Muscle layer of colon (tissue), 2 donors: ENCODE measurements around the gene SMIM24.
"Not testable (repeated sequence)": the region's sequence is repeated elsewhere in the genome, so short reads cannot be mapped to it uniquely, and the experiment has no call there.

Source experiments
- H3K27ac ChIP-seq: one replicate; pipeline ENCODE4 v1.7.0; 2013; ENCODE audit warnings: low read depth, mild to moderate bottlenecking, low read length, moderate library complexity
- H3K27me3 ChIP-seq, 2 donors: one replicate each; pipeline ENCODE4 v1.7.0; 2013; ENCODE audit warnings: low read length in 2 of 2, mild to moderate bottlenecking in 2 of 2; ENCODE audit not compliant: insufficient read depth in 2 of 2, control insufficient read depth in 1 of 2
- H3K36me3 ChIP-seq: one replicate; pipeline ENCODE4 v1.7.0; 2013; ENCODE audit warnings: mild to moderate bottlenecking, low read length; ENCODE audit not compliant: insufficient read depth
- H3K4me1 ChIP-seq: one replicate; pipeline ENCODE4 v1.7.0; 2013; ENCODE audit warnings: mild to moderate bottlenecking, low read length; ENCODE audit not compliant: insufficient read depth
- H3K4me3 ChIP-seq, 2 donors: one replicate each; pipeline ENCODE4 v1.7.0; 2013; ENCODE audit warnings: low read length in 2 of 2, low read depth in 1 of 2, mild to moderate bottlenecking in 1 of 2, moderate library complexity in 1 of 2
- H3K9ac ChIP-seq: one replicate; pipeline ENCODE4 v1.7.0; 2013; ENCODE audit warnings: low read length
- H3K9me3 ChIP-seq: one replicate; pipeline ENCODE4 v1.7.0; 2013; ENCODE audit warnings: mild to moderate bottlenecking, low read length
- donor health status: abdominal sarcoma.
- donor health status: Adenocarcinoma of cecum.

SMIM24 gene

GRCh38 chr19:3513229-3514140 is 33.2 kb upstream of the SMIM24 start:
- Histone ChIP-seq H3K4me3 (no peak overlapping the region), H3K9me3 (no peaks in the 10 kb centered on the region), H3K27ac (no peak overlapping the region), H3K27me3 (no peaks in the 10 kb centered on the region), H3K36me3 (peaks cover 16% of the 10 kb centered on the region), H3K9ac (no peak overlapping the region), H3K4me1 (peaks cover 8% of the 10 kb centered on the region)

DNA sequence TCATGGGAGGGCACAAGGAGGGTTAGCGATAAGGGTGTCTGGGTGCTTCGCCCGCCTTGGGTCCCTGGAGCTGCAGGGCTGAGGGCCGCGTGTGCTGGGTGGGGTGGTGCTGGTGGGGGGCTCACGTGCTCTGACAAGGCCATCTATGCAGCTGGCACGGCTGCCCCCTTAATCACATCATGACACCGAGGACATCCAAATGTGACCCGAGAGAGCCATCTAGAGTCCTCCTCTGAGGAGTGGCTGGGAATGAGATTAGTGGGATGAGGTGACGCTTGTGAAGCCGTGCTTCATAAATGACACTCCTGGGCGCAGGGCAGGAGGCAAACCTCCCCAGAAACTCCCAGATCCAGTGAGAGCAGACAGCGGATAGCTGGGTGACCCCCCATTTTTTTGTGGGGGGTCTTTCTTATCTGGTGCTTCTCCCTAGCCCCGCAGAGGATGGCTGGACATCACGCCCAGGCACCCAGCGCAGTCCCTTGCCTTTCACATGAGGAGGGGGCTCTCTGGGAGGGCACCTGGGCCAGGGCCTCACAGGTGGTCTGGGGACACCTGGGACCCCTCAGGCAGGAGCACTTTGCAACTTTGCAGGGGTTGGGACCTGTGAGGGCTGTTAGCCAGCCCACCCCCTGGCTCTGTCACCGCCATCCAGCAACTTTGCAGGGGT is 32.4 kb upstream of the SMIM24 start:
- peaks cover 9% of the 10 kb centered on the region for H3K4me1 ChIP-seq
- no peak overlapping the region for H3K27ac ChIP-seq

DNA sequence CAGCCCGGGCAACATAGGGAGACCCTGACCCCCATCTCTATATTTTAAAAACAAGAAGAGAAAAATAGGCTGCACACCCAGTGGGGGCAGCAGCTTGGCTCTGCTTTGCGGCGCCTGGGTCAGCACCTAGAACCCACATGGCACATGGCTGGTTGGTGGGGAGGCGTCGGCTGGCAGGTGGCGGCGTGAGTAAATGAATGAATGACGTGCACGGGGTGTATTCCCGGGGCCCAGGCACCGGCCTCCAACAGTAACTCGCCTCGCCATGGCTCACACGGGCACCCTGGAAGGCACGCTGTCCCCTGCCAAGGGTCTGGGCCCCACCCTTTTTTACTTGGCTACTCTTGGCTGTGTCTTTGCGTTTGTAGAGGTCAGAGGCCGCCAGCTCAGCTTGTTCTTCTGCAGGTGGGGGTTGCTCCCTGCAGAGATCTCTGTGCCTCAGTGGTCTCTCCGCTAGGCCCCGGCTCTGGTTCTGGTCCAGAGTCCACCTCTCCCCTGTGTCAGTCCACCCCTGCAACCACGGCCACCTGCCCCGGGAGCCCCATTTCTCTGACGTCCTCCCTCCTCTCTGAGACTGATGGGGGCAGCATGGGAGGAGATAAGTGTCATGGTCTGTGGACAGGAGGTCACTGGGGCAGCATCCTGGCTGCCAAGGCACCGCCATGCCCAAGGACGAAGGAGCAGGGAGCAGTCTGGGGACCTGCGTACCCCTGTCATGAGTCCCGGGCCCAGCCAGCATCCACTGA is 31.4 kb upstream of the SMIM24 start:
- H3K9ac ChIP-seq: no peak overlapping the region
- peaks cover 10% of the 10 kb centered on the region for H3K4me1 ChIP-seq
- H3K36me3 ChIP-seq: peaks cover 16% of the 10 kb centered on the region
- no peak overlapping the region for H3K27ac ChIP-seq
- no peaks in the 10 kb centered on the region for H3K27me3 ChIP-seq
- H3K9me3 ChIP-seq: no peaks in the 10 kb centered on the region
- H3K4me3 ChIP-seq: no peak overlapping the region

More for the DNA sequence above, 32.4 kb upstream of the SMIM24 start:
- Histone ChIP-seq H3K27me3 (no peaks in the 10 kb centered on the region), H3K36me3 (peaks cover 16% of the 10 kb centered on the region), H3K9me3 (no peaks in the 10 kb centered on the region), H3K4me3 (no peak overlapping the region), H3K9ac (no peak overlapping the region)

DNA sequence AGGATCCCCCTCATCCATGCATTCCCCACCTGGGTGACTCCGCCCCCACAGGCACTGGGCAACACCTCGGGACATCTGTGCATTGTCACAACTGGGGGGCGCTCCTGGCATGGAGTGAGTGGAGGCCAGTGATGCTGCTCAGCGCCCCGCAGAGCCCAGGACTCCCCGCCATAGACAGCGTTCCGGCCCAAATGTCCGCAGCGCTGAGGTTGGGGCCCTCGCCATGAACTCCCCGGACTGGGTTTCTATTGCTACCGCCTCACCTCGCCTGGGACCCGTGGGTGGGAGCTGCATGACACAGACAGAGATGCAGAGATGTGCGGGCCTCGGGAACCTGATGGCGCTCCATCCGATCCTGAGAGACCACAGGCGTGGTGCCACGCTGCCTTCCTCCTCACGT is 30.4 kb upstream of the SMIM24 start:
- Histone ChIP-seq H3K4me1 (peaks cover 4% of the 10 kb centered on the region), H3K9me3 (no peaks in the 10 kb centered on the region), H3K36me3 (peaks cover 16% of the 10 kb centered on the region), H3K4me3 (no peak overlapping the region), H3K9ac (no peak overlapping the region), H3K27me3 (no peaks in the 10 kb centered on the region), H3K27ac (no peak overlapping the region)

DNA sequence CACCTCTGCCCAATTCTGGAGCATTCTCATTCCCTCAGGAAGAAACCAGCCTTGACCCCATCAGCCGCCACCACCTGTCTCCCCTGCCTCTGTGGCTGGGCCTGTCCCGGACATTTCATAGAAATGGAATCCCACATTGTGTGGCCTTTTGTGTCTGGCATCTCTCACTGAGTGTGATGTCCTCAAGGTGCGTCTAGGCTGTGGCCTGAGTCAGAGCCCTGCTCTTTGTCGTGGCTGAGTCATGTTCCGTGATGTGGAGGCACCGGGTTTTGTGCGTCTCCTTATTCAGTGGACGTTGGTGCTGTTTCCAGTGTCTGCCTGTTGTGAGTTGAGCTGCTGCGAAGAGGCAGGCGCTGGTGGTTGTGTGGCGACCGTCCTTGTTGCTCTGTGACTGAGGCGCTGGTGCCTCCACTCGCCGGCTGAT is 29.3 kb upstream of the SMIM24 start:
- peaks cover 4% of the 10 kb centered on the region for H3K4me1 ChIP-seq
- H3K9ac ChIP-seq: no peak overlapping the region
- H3K4me3 ChIP-seq: no peak overlapping the region
- no peaks in the 10 kb centered on the region for H3K27me3 ChIP-seq
- no peaks in the 10 kb centered on the region for H3K9me3 ChIP-seq
- peaks cover 16% of the 10 kb centered on the region for H3K36me3 ChIP-seq
- H3K27ac ChIP-seq: no peak overlapping the region

DNA sequence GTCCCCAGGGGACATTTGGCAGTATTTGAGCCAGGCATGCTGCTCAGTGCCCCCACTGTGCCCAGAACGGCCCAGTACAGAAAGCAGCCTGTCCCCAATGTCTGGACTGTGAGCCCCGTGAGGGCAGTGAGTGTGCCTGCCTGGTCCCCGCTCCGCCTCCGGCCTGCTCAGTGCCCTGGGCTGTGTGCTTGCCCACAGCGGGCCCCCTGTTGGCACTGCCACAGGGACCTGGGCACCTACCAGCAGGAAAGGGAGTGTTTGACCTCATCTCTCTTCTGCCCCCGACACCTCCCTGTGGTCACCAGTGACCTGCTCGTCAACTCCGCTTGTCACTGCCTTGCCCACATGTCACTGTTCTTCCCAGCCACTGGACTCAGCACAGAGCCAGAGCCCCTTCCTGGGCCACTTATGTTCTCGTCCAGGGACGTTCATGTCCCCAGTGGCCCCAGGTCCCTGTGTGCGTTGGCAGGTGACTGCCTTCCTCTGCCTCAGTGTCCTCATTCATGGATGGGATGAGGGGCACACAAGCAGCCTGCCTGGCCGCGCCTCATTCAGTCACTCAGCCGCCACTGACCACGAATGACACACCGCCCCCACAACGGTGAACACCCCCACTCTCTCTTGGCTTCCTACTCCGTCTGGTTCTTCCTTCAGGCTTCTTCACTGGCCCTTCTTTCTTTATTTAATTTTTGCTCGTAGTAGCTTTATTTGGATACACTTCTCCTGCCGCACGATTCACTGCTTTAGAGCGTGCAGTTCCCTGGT is 28.6 kb upstream of the SMIM24 start:
- no peak overlapping the region for H3K9ac ChIP-seq
- no peak overlapping the region for H3K27ac ChIP-seq
- no peaks in the 10 kb centered on the region for H3K27me3 ChIP-seq
- H3K4me3 ChIP-seq: no peak overlapping the region
- H3K9me3 ChIP-seq: no peaks in the 10 kb centered on the region
- H3K4me1 ChIP-seq: peaks cover 4% of the 10 kb centered on the region
- peaks cover 16% of the 10 kb centered on the region for H3K36me3 ChIP-seq

GRCh38 chr19:3508121-3508661 is 27.9 kb upstream of the SMIM24 start:
- H3K36me3 ChIP-seq: peaks cover 16% of the 10 kb centered on the region
- H3K4me1 ChIP-seq, H3K9me3 ChIP-seq, H3K4me3 ChIP-seq, H3K27ac ChIP-seq, H3K9ac ChIP-seq, H3K27me3 ChIP-seq: not testable (repeated sequence)

DNA sequence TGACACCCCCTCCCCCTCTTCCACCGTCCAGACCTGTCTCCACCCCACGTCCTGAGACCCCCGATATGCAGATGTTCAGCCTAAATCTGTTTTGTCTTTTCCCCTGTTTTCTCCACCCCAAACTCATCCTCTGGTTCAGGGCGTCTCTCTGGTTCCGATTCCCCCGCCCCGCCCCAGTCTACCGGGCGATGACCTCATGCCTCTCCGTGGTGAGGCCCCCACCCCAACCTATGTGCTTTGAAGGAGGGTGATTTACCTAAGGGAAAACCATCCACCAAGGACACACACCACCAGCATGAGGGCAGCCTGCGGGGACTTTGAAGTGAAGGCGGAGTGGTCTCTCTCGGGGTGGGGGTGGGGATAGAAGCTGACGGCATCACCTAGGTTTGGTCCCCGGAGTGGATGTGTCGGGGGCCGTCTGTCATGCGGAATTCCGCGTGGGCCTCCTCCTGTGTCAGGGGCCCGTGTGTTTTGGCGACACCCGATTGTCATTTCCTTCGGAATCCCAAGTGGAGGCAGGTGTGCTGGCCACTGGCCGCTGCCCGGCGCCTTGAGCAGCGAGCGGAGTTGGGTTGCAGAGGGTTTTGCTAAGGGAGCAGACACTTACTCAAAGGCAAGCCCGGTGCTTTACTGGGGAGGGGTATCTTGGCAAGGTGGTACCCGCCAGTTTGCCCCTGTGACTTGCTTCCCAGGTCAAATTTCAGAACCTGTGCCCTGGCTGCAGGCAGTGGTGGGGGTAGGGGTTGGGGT is 27.2 kb upstream of the SMIM24 start:
- Histone ChIP-seq H3K27me3 (no peaks in the 10 kb centered on the region), H3K27ac (peak overlapping the region; percentile 75), H3K36me3 (peaks cover 16% of the 10 kb centered on the region), H3K9me3 (no peaks in the 10 kb centered on the region), H3K9ac (peak overlapping the region; percentile 61), H3K4me1 (peaks cover 4% of the 10 kb centered on the region), H3K4me3 (peak overlapping the region; percentile 78 to 84)

- peak overlapping the region; percentile 93 for H3K27ac ChIP-seq
- H3K9ac ChIP-seq: peak overlapping the region; percentile 61
- peaks cover 4% of the 10 kb centered on the region for H3K4me1 ChIP-seq
- peaks cover 16% of the 10 kb centered on the region for H3K36me3 ChIP-seq
- peak overlapping the region; percentile 78 to 84 for H3K4me3 ChIP-seq
- no peaks in the 10 kb centered on the region for H3K27me3 ChIP-seq
- no peaks in the 10 kb centered on the region for H3K9me3 ChIP-seq
These were observed 26.3 kb upstream of the SMIM24 start for GRCh38 chr19:3506384-3507340.
